HG02981 (cell line): ENCODE results near the gene RNF150.

Experiments
- ATAC-seq: cut with Tn5 transposase; IDR thresholded peaks from one replicate; pipeline ENCODE4 v1.9.1; 2021; ENCODE audit warnings: mild to moderate bottlenecking, moderate library complexity; ENCODE audit not compliant: unreplicated experiment

The RNF150 gene

GRCh38 chr4:141132072-141132708 is 1.1 kb downstream of the RNF150 start:
- peak; percentile 18 for ATAC-seq

GRCh38 chr4:141131723-141132071 is 1.6 kb downstream of the RNF150 start:
- ATAC-seq = no peak

GRCh38 chr4:141130947-141131605 is 2.2 kb downstream of the RNF150 start:
- no peak for ATAC-seq

GRCh38 chr4:141127884-141128283 is 5.4 kb downstream of the RNF150 start:
- ATAC-seq = no peak

GRCh38 chr4:141126769-141127168 is 6.5 kb downstream of the RNF150 start:
- no peak for ATAC-seq

GRCh38 chr4:141124224-141124623 is 9.0 kb downstream of the RNF150 start:
- no peak for ATAC-seq

GRCh38 chr4:141121768-141122454 is 11.4 kb downstream of the RNF150 start:
- no peak for ATAC-seq

- no peak for ATAC-seq
These were observed 12.2 kb downstream of the RNF150 start for GRCh38 chr4:141121101-141121500.

- no peak for ATAC-seq
These were observed 13.2 kb downstream of the RNF150 start for GRCh38 chr4:141120036-141120593.

GRCh38 chr4:141119071-141119470 is 14.2 kb downstream of the RNF150 start:
- no peak for ATAC-seq

- no peak for ATAC-seq
These were observed 14.9 kb downstream of the RNF150 start for GRCh38 chr4:141118381-141118780.

- no peak for ATAC-seq
These were observed 15.3 kb downstream of the RNF150 start for GRCh38 chr4:141117935-141118334.

- no peak for ATAC-seq
These were observed 23.3 kb downstream of the RNF150 start for GRCh38 chr4:141109983-141110382.

GRCh38 chr4:141107927-141108326 is 25.3 kb downstream of the RNF150 start:
- ATAC-seq = no peak

GRCh38 chr4:141102367-141102766 is 30.9 kb downstream of the RNF150 start:
- ATAC-seq = no peak

GRCh38 chr4:141101511-141101910 is 31.8 kb downstream of the RNF150 start:
- ATAC-seq = no peak

GRCh38 chr4:141099326-141099725 is 33.9 kb downstream of the RNF150 start:
- ATAC-seq = no peak

- ATAC-seq = no peak
These were observed 35.1 kb downstream of the RNF150 start for GRCh38 chr4:141098163-141098562.

GRCh38 chr4:141090473-141090872 is 42.8 kb downstream of the RNF150 start:
- ATAC-seq = no peak

- ATAC-seq = no peak
These were observed 51.3 kb downstream of the RNF150 start for GRCh38 chr4:141081921-141082395.

GRCh38 chr4:141080668-141081067 is 52.6 kb downstream of the RNF150 start:
- no peak for ATAC-seq
